Measurements from ENCODE around the gene ASNS. TPM values are rescaled to one million over a fixed set of nuclear protein-coding genes. Genes with fewer than 3 reads are reported as not detected.
A peak's percentile ranks its signal among the peaks of the same experiment; 100 is the strongest.

The ASNS gene
- polyA plus RNA-seq, 1 donor (not counting 4 experiments of a cell fraction or from before 2014, with no cell fraction given) = 24.3 TPM

- no peaks in the 10 kb centered on the region for H4K20me1 ChIP-seq (ENCODE audit: control insufficient read depth, extremely low read depth, insufficient read depth, low read length)
- no peaks in the 10 kb centered on the region for H3K4me1 ChIP-seq (ENCODE audit: control insufficient read depth, extremely low read depth, insufficient read depth, low read length)
- H3K79me2 ChIP-seq (ENCODE audit: control insufficient read depth, insufficient read depth, low read length) = no peaks in the 10 kb centered on the region
- H2AFZ ChIP-seq (ENCODE audit: control insufficient read depth, low read length) = no peak overlapping the region
- H3K9me3 ChIP-seq (ENCODE audit: control insufficient read depth, low read depth, low read length) = no peaks in the 10 kb centered on the region
- TF ChIP-seq EZH2 (IDR thresholded peaks at IDR 0.05; ENCODE audit: low read length) = no peak
- TF ChIP-seq, protein P1, sequence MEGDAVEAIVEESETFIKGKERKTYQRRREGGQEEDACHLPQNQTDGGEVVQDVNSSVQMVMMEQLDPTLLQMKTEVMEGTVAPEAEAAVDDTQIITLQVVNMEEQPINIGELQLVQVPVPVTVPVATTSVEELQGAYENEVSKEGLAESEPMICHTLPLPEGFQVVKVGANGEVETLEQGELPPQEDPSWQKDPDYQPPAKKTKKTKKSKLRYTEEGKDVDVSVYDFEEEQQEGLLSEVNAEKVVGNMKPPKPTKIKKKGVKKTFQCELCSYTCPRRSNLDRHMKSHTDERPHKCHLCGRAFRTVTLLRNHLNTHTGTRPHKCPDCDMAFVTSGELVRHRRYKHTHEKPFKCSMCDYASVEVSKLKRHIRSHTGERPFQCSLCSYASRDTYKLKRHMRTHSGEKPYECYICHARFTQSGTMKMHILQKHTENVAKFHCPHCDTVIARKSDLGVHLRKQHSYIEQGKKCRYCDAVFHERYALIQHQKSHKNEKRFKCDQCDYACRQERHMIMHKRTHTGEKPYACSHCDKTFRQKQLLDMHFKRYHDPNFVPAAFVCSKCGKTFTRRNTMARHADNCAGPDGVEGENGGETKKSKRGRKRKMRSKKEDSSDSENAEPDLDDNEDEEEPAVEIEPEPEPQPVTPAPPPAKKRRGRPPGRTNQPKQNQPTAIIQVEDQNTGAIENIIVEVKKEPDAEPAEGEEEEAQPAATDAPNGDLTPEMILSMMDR (optimal IDR thresholded peaks at IDR 0.05 in 1 of 3, IDR thresholded peaks at IDR 0.05 in 1 of 3, conservative IDR thresholded peaks at IDR 0.05 in 1 of 3; ENCODE audit: extremely low read depth in 1 of 3, insufficient read depth in 2 of 3, low read length in 3 of 3) = peak in 2 of 3 experiments; percentile 13 to 15
- H3K36me3 ChIP-seq (ENCODE audit: control insufficient read depth in 2 of 2, extremely low read depth in 1 of 2, insufficient read depth in 2 of 2, low read length in 2 of 2) = no peaks in the 10 kb centered on the region
- H3K4me3 ChIP-seq (ENCODE audit: control insufficient read depth in 2 of 3, extremely low read depth in 1 of 3, insufficient read depth in 2 of 3, low read depth in 1 of 3, low read length in 3 of 3) = no peak overlapping the region
- no peak for DNase-seq (ENCODE audit: low read depth, low spot score)
- FAIRE-seq = no peak
- no peak overlapping the region for H3K27ac ChIP-seq (ENCODE audit: control insufficient read depth, insufficient read depth, low read length)
- H3K9me1 ChIP-seq (ENCODE audit: control insufficient read depth, extremely low read depth, insufficient read depth, low read length) = no peaks in the 10 kb centered on the region
- H3K4me2 ChIP-seq (ENCODE audit: control insufficient read depth, extremely low read depth, insufficient read depth, low read depth, low read length) = no peak overlapping the region
- no peak overlapping the region for H3K9ac ChIP-seq (ENCODE audit: control insufficient read depth, extremely low read depth, insufficient read depth, low read length)
- H3K27me3 ChIP-seq (ENCODE audit: control insufficient read depth, extremely low read depth, insufficient read depth, low read length) = no peaks in the 10 kb centered on the region
- dilution Hi-C loops (cut with MboI; ENCODE audit: extremely low pct_ligation_motif_present, low sequenced_read_pairs) = no loop called here
Observed at GRCh38 chr7:97845622-97846203, 26.5 kb downstream of the ASNS start.

DNA sequence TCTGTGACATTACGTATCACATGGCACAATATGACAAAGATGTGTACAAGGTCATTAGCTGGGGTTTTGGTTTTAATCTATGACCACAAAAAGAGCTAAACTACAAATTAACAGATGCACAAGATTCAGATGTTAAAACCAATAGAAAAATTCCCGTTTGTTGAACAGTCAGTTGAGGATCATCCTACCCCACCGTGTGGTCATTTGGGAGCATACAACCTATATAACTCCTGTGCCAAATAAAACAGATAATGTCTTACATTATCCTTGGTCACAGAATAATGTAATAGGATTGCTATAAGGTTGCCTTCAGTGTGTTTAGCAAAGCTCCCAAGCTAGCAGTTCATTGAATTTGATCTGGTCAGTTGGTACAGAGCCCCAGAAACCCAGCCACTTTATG lies 28.2 kb downstream of the ASNS start:
- FAIRE-seq (no peak), DNase-seq (ENCODE audit: low read depth, low spot score) (no peak)
- Histone ChIP-seq H3K27ac (ENCODE audit: control insufficient read depth, insufficient read depth, low read length) (no peak overlapping the region), H3K9ac (ENCODE audit: control insufficient read depth, extremely low read depth, insufficient read depth, low read length) (no peak overlapping the region), H4K20me1 (ENCODE audit: control insufficient read depth, extremely low read depth, insufficient read depth, low read length) (no peaks in the 10 kb centered on the region), H3K36me3 (ENCODE audit: control insufficient read depth in 2 of 2, extremely low read depth in 1 of 2, insufficient read depth in 2 of 2, low read length in 2 of 2) (no peaks in the 10 kb centered on the region), H3K9me1 (ENCODE audit: control insufficient read depth, extremely low read depth, insufficient read depth, low read length) (no peaks in the 10 kb centered on the region), H3K4me1 (ENCODE audit: control insufficient read depth, extremely low read depth, insufficient read depth, low read length) (no peaks in the 10 kb centered on the region), H3K79me2 (ENCODE audit: control insufficient read depth, insufficient read depth, low read length) (no peaks in the 10 kb centered on the region), H3K9me3 (ENCODE audit: control insufficient read depth, low read depth, low read length) (no peaks in the 10 kb centered on the region), H3K4me2 (ENCODE audit: control insufficient read depth, extremely low read depth, insufficient read depth, low read depth, low read length) (no peak overlapping the region), H3K4me3 (ENCODE audit: control insufficient read depth in 2 of 3, extremely low read depth in 1 of 3, insufficient read depth in 2 of 3, low read depth in 1 of 3, low read length in 3 of 3) (no peak overlapping the region), H2AFZ (ENCODE audit: control insufficient read depth, low read length) (no peak overlapping the region), H3K27me3 (ENCODE audit: control insufficient read depth, extremely low read depth, insufficient read depth, low read length) (no peaks in the 10 kb centered on the region)
- TF ChIP-seq EZH2 (IDR thresholded peaks at IDR 0.05; ENCODE audit: low read length) = no peak
- TF ChIP-seq, protein P1 (optimal IDR thresholded peaks at IDR 0.05 in 1 of 3, IDR thresholded peaks at IDR 0.05 in 1 of 3, conservative IDR thresholded peaks at IDR 0.05 in 1 of 3; ENCODE audit: extremely low read depth in 1 of 3, insufficient read depth in 2 of 3, low read length in 3 of 3) = peak in 1 of 3 experiments; percentile 2
- dilution Hi-C loops (cut with MboI; ENCODE audit: extremely low pct_ligation_motif_present, low sequenced_read_pairs) = no loop called here
